WTC11 (cell line): ENCODE measurements around the gene GAK. TPM values are rescaled to one million over a fixed set of nuclear protein-coding genes. Genes with fewer than 3 reads are reported as not detected.

ENCODE experiments used
- ATAC-seq: fragments of 200-7000 bp; cut with Tn5 transposase; 2 replicates; pipeline ENCODE4 v1.10.0; 2021; ENCODE audit warnings: mild to moderate bottlenecking, moderate library complexity
- CTCF ChIA-PET: fragments of 300-600 bp; sonication (Branson Sonifier 250); formaldehyde crosslinking; loops from one replicate; lab custom pipeline; 2021; ENCODE audit warnings: antibody characterized with exemption; lab: Charles Lee
- POLR2A ChIA-PET: fragments of 350-600 bp; sonication (Branson Sonifier 250); formaldehyde crosslinking; loops from one replicate; lab custom pipeline; 2021; ENCODE audit warnings: antibody characterized with exemption; lab: Charles Lee
- DNase-seq: peaks from one replicate; pipeline ENCODE4 v3.0.0; 2021; ENCODE audit warnings: low spot score
- H3K27ac Mint-ChIP-seq: 2 replicates; pipeline ENCODE4 v1.8.0; 2021; ENCODE audit warnings: mixed read lengths
- H3K27me3 Mint-ChIP-seq: 2 replicates; pipeline ENCODE4 v1.8.0; 2021; ENCODE audit warnings: low read depth, mild to moderate bottlenecking, moderate library complexity, mixed read lengths
- H3K36me3 Mint-ChIP-seq: 2 replicates; pipeline ENCODE4 v1.8.0; 2021; ENCODE audit warnings: mixed read lengths
- H3K4me1 Mint-ChIP-seq: 2 replicates; pipeline ENCODE4 v1.8.0; 2022; ENCODE audit warnings: mixed read lengths
- H3K4me3 Mint-ChIP-seq: 2 replicates; pipeline ENCODE4 v1.8.0; 2021; ENCODE audit warnings: mild to moderate bottlenecking, moderate library complexity, mixed read lengths
- H3K9me3 Mint-ChIP-seq: 2 replicates; pipeline ENCODE4 v1.8.0; 2021; ENCODE audit warnings: mixed read lengths
- ATF1 ChIP-seq: sonication (generic); formaldehyde crosslinking; IDR thresholded peaks from 2 replicates; pipeline ENCODE4 v1.8.1; 2023; ENCODE audit warnings: mild to moderate bottlenecking, moderate library complexity, missing genetic modification reagents
- CBFB ChIP-seq: sonication (generic); formaldehyde crosslinking; IDR thresholded peaks from 2 replicates; pipeline ENCODE4 v1.8.1; 2022; ENCODE audit warnings: mild to moderate bottlenecking, low read depth, missing genetic modification reagents
- CREM ChIP-seq: sonication (generic); formaldehyde crosslinking; IDR thresholded peaks from 2 replicates; pipeline ENCODE4 v1.8.1; 2022; ENCODE audit warnings: mild to moderate bottlenecking, missing genetic modification reagents, moderate library complexity
- ELF4 ChIP-seq: sonication (generic); formaldehyde crosslinking; IDR thresholded peaks from 2 replicates; pipeline ENCODE4 v1.8.1; 2022; ENCODE audit warnings: low read depth, mild to moderate bottlenecking, moderate library complexity, missing genetic modification reagents
- EMX1 ChIP-seq: fragments of 250-450 bp; sonication (Bioruptor Pico); IDR thresholded peaks from 2 replicates; pipeline ENCODE4 v1.8.0; 2021; ENCODE audit warnings: mild to moderate bottlenecking
- ESRRA ChIP-seq: sonication (generic); formaldehyde crosslinking; IDR thresholded peaks from 2 replicates; pipeline ENCODE4 v1.8.1; 2022; ENCODE audit warnings: mild to moderate bottlenecking, missing genetic modification reagents, borderline replicate concordance
- FOXJ3 ChIP-seq: sonication (generic); formaldehyde crosslinking; IDR thresholded peaks from 2 replicates; pipeline ENCODE4 v1.9.0; 2021; ENCODE audit warnings: missing genetic modification reagents, mild to moderate bottlenecking, borderline replicate concordance
- FOXK1 ChIP-seq: sonication (generic); formaldehyde crosslinking; IDR thresholded peaks from 2 replicates; pipeline ENCODE4 v1.8.0; 2022; ENCODE audit warnings: mild to moderate bottlenecking, moderate library complexity, missing genetic modification reagents
- NFE2L1 ChIP-seq: sonication (generic); formaldehyde crosslinking; IDR thresholded peaks from 2 replicates; pipeline ENCODE4 v1.8.1; 2023; ENCODE audit warnings: missing genetic modification reagents
- NR2C2 ChIP-seq: sonication (generic); formaldehyde crosslinking; IDR thresholded peaks from 2 replicates; pipeline ENCODE4 v1.8.0; 2022; ENCODE audit warnings: mild to moderate bottlenecking, missing genetic modification reagents
- OVOL2 ChIP-seq: fragments of 250-450 bp; sonication (Bioruptor Pico); IDR thresholded peaks from 2 replicates; pipeline ENCODE4 v1.9.0; 2021; ENCODE audit warnings: mild to moderate bottlenecking, borderline replicate concordance
- PRRX2 ChIP-seq: fragments of 250-450 bp; sonication (Bioruptor Pico); IDR thresholded peaks from 2 replicates; pipeline ENCODE4 v1.8.0; 2021; ENCODE audit warnings: mild to moderate bottlenecking
- RELA ChIP-seq: sonication (generic); formaldehyde crosslinking; IDR thresholded peaks from 2 replicates; pipeline ENCODE4 v1.8.1; 2022; ENCODE audit warnings: missing genetic modification reagents, mild to moderate bottlenecking, borderline replicate concordance
- RORB ChIP-seq: fragments of 250-450 bp; sonication (Bioruptor Pico); IDR thresholded peaks from 2 replicates; pipeline ENCODE4 v1.9.0; 2021; ENCODE audit warnings: mild to moderate bottlenecking
- SOX15 ChIP-seq: fragments of 250-450 bp; sonication (Bioruptor Pico); IDR thresholded peaks from 2 replicates; pipeline ENCODE4 v1.9.0; 2021; ENCODE audit warnings: mild to moderate bottlenecking
- ZNF219 ChIP-seq: sonication (generic); formaldehyde crosslinking; IDR thresholded peaks from 2 replicates; pipeline ENCODE4 v1.8.0; 2023; ENCODE audit warnings: missing genetic modification reagents, mild to moderate bottlenecking, borderline replicate concordance
- ZNF263 ChIP-seq: sonication (generic); formaldehyde crosslinking; IDR thresholded peaks from 2 replicates; pipeline ENCODE4 v1.8.1; 2022; ENCODE audit warnings: low read depth, mild to moderate bottlenecking, moderate library complexity, missing genetic modification reagents
- ZNF423 ChIP-seq: fragments of 250-450 bp; sonication (Bioruptor Pico); IDR thresholded peaks from 2 replicates; pipeline ENCODE4 v2.1.2; 2022; ENCODE audit warnings: mild to moderate bottlenecking, moderate library complexity
- total RNA-seq: library from RNA; stranded (reverse); gene quantifications from 3 replicates; pipeline ENCODE4 v1.2.3, GENCODE V29; 2021
- TF ChIP-seq, protein P1 (sequence below): sonication (generic); formaldehyde crosslinking; IDR thresholded peaks from 2 replicates; pipeline ENCODE4 v1.8.1; 2022; ENCODE audit warnings: mild to moderate bottlenecking, moderate library complexity, missing genetic modification reagents
- TF ChIP-seq, protein P2 (sequence below): sonication (generic); formaldehyde crosslinking; IDR thresholded peaks from 2 replicates; pipeline ENCODE4 v1.8.0; 2023; ENCODE audit warnings: missing genetic modification reagents
- TF ChIP-seq, protein P3 (sequence below): sonication (generic); formaldehyde crosslinking; IDR thresholded peaks from 2 replicates; pipeline ENCODE4 v1.8.0; 2022; ENCODE audit warnings: mild to moderate bottlenecking, missing genetic modification reagents
- TF ChIP-seq, protein P4 (sequence below): sonication (generic); formaldehyde crosslinking; IDR thresholded peaks from 2 replicates; pipeline ENCODE4 v1.8.1; 2023; ENCODE audit warnings: mild to moderate bottlenecking, missing genetic modification reagents
- TF ChIP-seq, protein P5 (sequence below): sonication (generic); formaldehyde crosslinking; IDR thresholded peaks from 2 replicates; pipeline ENCODE4 v1.8.0; 2023; ENCODE audit warnings: mild to moderate bottlenecking, missing genetic modification reagents
- TF ChIP-seq, protein P6 (sequence below): sonication (generic); formaldehyde crosslinking; IDR thresholded peaks from 2 replicates; pipeline ENCODE4 v1.8.1; 2022; ENCODE audit warnings: missing genetic modification reagents, borderline replicate concordance

Gene GAK
- total RNA-seq, 1 experiment from 2014 or later: 121 TPM

DNA sequence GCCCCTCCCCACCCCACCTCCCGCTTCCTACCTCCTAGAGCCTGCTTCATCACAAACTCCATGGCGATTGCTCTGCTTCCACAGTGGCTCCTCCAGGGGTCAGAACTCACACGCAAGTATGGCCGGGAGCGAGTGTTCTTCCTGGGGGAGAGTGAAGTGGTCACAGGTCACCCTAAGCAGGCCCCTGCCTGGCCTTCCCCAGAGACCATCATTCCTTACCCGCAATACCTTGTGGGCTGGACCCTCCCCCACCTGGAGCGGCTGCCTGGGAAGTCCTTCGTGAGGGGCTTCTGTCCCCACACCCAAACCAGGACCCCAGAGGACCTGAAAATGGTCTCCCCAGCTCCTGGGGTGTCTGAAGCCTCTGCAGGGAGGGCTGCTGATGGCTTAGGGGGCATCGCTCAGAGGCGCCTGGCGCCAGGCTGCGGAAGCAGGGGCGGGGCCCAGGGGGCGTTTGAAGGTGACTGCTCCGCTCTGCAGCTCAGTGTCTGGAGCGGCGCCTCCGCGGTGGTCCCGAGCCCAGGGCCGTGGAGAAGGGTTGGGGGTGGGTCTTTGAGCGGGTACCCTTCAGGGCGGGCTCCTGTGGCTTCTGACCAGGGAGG is 107.6 kb downstream of the GAK start:
- no peaks in the 10 kb centered on the region for H3K4me1 Mint-ChIP-seq
- no peak for DNase-seq
- ChIA-PET POLR2A (no interaction called here), CTCF (interaction anchor here (0.9 to 1.7 kb wide), 5 partner anchors 10 to 67 kb away, joined by 3 to 5 read pairs (median 3); no protein-coding TSS in a partner anchor)
- peak overlapping the region; percentile 51 for H3K4me3 Mint-ChIP-seq
- H3K36me3 Mint-ChIP-seq: no peaks in the 10 kb centered on the region
- no peak overlapping the region for H3K27ac Mint-ChIP-seq
- H3K9me3 Mint-ChIP-seq: no peaks in the 10 kb centered on the region
- TF ChIP-seq, protein P1, sequence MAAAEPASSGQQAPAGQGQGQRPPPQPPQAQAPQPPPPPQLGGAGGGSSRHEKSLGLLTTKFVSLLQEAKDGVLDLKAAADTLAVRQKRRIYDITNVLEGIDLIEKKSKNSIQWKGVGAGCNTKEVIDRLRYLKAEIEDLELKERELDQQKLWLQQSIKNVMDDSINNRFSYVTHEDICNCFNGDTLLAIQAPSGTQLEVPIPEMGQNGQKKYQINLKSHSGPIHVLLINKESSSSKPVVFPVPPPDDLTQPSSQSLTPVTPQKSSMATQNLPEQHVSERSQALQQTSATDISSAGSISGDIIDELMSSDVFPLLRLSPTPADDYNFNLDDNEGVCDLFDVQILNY (CRISPR knock-in tag): no peak
- TF ChIP-seq ATF1 (CRISPR knock-in tag) (no peak), ZNF263 (no peak), NR2C2 (no peak), RELA (CRISPR knock-in tag) (no peak), ZNF219 (CRISPR knock-in tag) (no peak)
- TF ChIP-seq, protein P2, sequence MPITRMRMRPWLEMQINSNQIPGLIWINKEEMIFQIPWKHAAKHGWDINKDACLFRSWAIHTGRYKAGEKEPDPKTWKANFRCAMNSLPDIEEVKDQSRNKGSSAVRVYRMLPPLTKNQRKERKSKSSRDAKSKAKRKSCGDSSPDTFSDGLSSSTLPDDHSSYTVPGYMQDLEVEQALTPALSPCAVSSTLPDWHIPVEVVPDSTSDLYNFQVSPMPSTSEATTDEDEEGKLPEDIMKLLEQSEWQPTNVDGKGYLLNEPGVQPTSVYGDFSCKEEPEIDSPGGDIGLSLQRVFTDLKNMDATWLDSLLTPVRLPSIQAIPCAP: no peak
- peaks cover 78% of the 10 kb centered on the region for H3K27me3 Mint-ChIP-seq
- no peak for ATAC-seq

DNA sequence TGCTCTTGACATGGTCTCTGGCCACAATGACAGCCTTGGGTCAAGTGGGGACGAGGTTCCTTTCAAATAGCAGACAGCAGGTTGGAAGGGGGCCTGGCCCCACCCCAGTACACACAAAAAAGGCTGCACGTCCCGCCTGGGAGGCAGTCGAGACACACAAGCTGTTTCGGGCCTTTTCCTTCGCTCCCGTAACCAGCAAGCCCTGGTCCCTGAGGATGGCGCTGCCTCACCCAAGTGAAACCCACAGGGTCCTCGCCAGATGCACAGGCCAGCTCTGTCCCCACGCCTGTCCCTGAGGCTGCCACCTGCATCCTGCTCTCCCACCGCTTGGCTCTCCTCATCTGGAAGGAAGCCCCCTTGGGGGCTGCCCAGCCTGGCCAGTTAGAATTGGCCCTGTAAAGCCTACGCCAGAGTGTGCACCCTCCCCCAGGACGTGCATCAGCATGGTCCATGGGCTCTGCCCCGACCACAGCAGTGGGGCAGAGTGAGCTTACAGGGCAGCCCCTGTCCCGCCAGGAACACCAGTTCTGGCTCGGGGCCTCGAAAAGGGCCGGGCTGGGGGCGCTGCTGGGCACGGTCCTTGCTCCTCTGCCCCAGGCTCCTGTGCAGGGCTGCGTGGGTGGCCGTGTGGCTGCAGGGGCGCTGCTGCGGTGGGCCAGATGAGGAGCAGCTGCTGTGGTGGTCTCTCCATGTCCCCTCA is 108.2 kb downstream of the GAK start:
- Mint-ChIP-seq H3K4me1 (no peaks in the 10 kb centered on the region), H3K36me3 (no peaks in the 10 kb centered on the region), H3K27ac (no peak overlapping the region), H3K9me3 (no peaks in the 10 kb centered on the region), H3K27me3 (peaks cover 81% of the 10 kb centered on the region), H3K4me3 (no peak overlapping the region)
- ATAC-seq (0 out of 2 replicates have a peak, but pooled peaks have one; percentile 5), DNase-seq (no peak)
- ChIA-PET POLR2A (no interaction called here), CTCF (interaction anchor here (0.9 to 1.7 kb wide), 5 partner anchors 9 to 68 kb away, joined by 3 to 5 read pairs (median 3); no protein-coding TSS in a partner anchor)
- TF ChIP-seq, protein P3, sequence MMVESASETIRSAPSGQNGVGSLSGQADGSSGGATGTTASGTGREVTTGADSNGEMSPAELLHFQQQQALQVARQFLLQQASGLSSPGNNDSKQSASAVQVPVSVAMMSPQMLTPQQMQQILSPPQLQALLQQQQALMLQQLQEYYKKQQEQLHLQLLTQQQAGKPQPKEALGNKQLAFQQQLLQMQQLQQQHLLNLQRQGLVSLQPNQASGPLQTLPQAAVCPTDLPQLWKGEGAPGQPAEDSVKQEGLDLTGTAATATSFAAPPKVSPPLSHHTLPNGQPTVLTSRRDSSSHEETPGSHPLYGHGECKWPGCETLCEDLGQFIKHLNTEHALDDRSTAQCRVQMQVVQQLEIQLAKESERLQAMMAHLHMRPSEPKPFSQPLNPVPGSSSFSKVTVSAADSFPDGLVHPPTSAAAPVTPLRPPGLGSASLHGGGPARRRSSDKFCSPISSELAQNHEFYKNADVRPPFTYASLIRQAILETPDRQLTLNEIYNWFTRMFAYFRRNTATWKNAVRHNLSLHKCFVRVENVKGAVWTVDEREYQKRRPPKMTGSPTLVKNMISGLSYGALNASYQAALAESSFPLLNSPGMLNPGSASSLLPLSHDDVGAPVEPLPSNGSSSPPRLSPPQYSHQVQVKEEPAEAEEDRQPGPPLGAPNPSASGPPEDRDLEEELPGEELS (CRISPR knock-in tag): no peak
- TF ChIP-seq NFE2L1 (CRISPR knock-in tag) (no peak), CREM (CRISPR knock-in tag) (no peak), ZNF423 (CRISPR knock-in tag) (no peak), ELF4 (CRISPR knock-in tag) (no peak), PRRX2 (CRISPR knock-in tag) (no peak), FOXJ3 (CRISPR knock-in tag) (no peak), CBFB (CRISPR knock-in tag) (no peak), SOX15 (CRISPR knock-in tag) (no peak), ESRRA (no peak), OVOL2 (CRISPR knock-in tag) (no peak), EMX1 (CRISPR knock-in tag) (no peak), RORB (CRISPR knock-in tag) (no peak), FOXK1 (CRISPR knock-in tag) (no peak)
- TF ChIP-seq, protein P4, sequence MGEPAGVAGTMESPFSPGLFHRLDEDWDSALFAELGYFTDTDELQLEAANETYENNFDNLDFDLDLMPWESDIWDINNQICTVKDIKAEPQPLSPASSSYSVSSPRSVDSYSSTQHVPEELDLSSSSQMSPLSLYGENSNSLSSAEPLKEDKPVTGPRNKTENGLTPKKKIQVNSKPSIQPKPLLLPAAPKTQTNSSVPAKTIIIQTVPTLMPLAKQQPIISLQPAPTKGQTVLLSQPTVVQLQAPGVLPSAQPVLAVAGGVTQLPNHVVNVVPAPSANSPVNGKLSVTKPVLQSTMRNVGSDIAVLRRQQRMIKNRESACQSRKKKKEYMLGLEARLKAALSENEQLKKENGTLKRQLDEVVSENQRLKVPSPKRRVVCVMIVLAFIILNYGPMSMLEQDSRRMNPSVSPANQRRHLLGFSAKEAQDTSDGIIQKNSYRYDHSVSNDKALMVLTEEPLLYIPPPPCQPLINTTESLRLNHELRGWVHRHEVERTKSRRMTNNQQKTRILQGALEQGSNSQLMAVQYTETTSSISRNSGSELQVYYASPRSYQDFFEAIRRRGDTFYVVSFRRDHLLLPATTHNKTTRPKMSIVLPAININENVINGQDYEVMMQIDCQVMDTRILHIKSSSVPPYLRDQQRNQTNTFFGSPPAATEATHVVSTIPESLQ (CRISPR knock-in tag): no peak
- TF ChIP-seq, protein P5, sequence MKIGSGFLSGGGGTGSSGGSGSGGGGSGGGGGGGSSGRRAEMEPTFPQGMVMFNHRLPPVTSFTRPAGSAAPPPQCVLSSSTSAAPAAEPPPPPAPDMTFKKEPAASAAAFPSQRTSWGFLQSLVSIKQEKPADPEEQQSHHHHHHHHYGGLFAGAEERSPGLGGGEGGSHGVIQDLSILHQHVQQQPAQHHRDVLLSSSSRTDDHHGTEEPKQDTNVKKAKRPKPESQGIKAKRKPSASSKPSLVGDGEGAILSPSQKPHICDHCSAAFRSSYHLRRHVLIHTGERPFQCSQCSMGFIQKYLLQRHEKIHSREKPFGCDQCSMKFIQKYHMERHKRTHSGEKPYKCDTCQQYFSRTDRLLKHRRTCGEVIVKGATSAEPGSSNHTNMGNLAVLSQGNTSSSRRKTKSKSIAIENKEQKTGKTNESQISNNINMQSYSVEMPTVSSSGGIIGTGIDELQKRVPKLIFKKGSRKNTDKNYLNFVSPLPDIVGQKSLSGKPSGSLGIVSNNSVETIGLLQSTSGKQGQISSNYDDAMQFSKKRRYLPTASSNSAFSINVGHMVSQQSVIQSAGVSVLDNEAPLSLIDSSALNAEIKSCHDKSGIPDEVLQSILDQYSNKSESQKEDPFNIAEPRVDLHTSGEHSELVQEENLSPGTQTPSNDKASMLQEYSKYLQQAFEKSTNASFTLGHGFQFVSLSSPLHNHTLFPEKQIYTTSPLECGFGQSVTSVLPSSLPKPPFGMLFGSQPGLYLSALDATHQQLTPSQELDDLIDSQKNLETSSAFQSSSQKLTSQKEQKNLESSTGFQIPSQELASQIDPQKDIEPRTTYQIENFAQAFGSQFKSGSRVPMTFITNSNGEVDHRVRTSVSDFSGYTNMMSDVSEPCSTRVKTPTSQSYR: no peak
- TF ChIP-seq, protein P2: no peak
- TF ChIP-seq, protein P6, sequence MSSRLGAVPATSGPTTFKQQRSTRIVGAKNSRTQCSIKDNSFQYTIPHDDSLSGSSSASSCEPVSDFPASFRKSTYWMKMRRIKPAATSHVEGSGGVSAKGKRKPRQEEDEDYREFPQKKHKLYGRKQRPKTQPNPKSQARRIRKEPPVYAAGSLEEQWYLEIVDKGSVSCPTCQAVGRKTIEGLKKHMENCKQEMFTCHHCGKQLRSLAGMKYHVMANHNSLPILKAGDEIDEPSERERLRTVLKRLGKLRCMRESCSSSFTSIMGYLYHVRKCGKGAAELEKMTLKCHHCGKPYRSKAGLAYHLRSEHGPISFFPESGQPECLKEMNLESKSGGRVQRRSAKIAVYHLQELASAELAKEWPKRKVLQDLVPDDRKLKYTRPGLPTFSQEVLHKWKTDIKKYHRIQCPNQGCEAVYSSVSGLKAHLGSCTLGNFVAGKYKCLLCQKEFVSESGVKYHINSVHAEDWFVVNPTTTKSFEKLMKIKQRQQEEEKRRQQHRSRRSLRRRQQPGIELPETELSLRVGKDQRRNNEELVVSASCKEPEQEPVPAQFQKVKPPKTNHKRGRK: no peak
